Cardiac septum (tissue), 1 donor: ENCODE data around the gene IL1F10. TPM values are rescaled to one million over a fixed set of nuclear protein-coding genes. Genes with fewer than 3 reads are reported as not detected.
"Not testable (repeated sequence)": the region's sequence is repeated elsewhere in the genome, so short reads cannot be mapped to it uniquely, and the experiment has no call there.

Experiments used
- DNase-seq: peaks from one replicate; pipeline ENCODE4 v3.0.0-alpha.2; 2020; ENCODE audit warnings: low spot score
- intact Hi-C: fragments of 100-400 bp; cut with DNase I; formaldehyde crosslinking; loops from one replicate; pipeline ENCODE4 v1.14.0; 2022
- total RNA-seq: library from RNA; stranded (reverse); fragmentation: NEBNext Ultra II Directional; extraction: Animal tissue kit (Norgen Biotek cat#: 25700); gene quantifications from one replicate; pipeline ENCODE4 v1.2.1, GENCODE V29; 2021
- donor health status: DM: no; HTN: no; CAD: no.

The IL1F10 gene
- total RNA-seq, 1 donor from 2014 or later: not detected

DNA sequence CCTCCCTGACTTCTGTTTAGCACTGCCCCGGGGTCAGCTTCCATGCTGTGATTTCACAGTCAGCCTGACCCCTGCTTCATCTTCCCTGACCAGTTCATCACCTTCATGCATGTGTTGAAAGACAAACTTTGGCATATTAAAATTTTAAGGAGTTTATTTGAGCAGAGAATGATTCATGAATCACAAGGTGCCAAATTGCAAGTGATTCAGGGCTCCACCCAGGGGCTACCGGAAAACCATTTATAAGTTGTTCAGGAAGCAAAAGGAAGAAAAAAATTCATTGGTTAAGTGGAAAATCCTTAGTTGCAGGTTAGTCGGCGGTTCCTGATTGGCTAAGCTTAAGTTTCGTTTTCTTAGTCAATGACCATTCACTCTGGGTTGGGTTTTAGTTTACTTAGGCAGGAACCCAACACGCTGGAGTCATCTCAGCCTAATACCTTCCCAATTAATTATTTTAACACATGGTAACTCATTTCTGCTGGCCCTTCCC, 10.6 kb downstream of the IL1F10 start:
- DNase-seq: no peak
- intact Hi-C loops: no loop called here

DNA sequence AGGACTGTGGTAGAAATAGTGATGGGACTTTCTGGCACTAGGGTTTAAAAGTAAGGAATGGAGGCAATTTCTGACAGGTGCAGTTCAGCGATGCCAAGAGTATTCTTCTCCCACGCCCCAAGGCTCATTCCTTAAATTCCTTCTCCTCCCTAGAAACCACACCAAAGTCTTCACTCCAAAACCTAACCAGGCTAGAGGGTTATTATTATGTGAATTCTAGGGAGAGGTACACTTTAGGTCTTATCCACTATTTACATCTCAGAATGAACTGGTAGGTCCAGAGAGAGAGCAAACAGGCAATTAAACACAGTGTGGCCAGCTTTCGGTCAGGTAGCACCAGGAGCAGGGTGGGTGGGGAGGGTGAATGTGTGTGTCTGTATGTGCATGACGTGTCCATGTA, 11.4 kb downstream of the IL1F10 start:
- intact Hi-C loops: no loop called here
- DNase-seq: no peak

DNA sequence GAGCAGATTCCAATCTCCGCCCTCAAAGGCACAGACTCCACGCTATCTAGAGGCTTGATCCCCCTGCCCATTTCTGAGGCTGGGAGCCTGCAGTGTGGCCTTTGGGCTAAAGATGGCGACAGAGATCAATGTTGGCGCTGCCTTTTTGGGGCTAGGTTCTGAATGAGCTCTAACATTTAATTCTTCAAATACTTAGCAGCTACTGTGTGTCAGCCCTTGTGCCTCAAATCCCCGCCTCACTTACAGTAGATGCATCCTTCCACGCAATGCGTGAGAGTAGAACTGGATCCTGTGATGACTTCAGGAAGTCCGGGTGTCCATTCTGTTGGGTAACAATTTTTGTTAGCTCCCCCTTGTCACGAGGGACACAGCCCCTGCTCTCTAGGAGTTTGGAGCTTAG, 12.4 kb downstream of the IL1F10 start:
- DNase-seq: no peak
- intact Hi-C loops: no loop called here

DNA sequence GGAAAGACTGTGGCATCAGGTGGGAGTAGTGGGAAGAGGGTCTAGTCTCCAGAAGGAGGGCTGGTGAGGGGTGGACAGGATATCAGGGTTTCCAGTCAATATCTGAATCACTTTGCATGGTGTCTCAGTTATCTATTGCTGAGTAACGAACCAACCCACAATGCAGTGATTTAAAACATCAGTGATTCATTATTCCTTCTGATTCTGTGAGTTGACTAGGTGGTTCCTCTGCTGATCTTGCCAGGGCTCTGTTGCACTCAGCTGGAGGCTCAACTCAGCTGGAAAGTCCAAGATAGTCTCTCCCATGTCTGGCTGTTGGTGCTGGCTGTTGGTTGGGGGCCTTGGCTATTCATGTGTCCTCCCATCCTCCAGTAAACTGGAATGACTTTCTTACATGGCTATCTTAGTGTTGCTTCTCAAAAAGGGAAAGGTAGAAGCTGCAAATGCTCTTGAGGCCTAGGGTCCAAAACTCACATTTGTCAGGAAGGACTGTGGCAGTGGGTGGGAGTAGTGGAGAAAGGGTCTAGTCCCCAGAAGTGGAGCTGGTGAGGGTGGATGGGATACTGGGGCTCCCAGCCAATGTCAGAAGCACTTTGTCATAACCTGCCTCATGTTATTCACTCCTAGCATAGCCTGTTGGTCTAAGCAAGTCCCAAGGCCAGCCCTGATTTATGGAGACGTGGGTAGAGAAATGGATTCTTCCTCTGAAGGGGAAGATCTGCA, 13.9 kb downstream of the IL1F10 start:
- DNase-seq: no peak
- intact Hi-C loops: loop anchor here (2.0 kb wide), 1 partner anchor 121 kb away; no protein-coding TSS in a partner anchor

DNA sequence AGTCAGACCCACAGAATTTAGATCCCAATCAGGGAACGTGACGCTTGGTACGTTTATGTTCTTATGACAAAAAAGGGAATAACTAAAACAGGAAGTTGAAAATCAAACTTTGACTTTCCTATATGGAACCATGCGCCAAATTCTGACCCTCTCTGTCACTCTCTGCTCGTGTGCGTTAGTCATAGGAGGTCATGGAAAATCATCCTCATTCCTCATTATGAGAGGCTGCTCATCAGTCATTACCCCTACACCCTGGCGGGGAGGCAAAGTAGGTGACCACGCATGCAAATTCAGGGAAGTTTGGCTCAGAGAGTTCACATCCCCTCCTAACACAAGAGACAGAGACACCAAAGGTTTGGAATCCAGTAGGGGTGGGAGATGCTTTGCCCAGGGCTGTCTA, 15.5 kb downstream of the IL1F10 start:
- intact Hi-C loops: loop anchor here (2.0 kb wide), 1 partner anchor 120 kb away; no protein-coding TSS in a partner anchor

DNA sequence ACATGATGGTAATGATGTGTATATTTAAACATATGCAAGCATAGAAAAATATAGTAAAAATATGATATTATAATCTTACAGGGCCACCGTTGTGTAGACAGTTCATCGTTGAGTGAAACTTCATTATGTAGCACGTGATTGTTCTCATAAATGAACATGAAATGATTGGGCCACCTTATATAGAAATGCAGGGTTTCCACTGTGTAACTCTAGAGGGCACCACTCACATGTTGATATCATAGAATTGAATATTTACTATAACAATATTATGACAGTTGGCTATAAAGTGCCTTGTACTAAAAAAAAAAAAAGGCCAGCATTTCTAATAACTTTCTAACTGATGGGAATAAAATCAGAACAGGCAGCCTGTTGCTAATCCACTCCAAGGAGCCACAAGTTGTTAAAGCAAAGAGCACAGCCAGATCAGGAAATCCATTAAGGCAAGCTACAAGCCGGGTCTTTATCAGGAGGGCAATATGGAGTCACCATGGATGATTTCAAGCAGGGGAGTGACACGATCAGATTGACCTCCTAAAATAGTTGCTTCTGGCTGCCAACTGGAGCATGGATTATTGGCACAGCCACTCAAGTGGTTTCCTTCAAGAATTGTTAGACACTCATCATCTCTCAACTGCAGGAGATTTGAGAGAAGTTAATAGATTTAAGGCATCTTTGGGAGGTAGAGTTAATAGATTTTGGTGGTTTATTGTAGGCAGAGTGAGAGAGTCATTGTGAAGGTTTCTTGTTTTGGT, 16.7 kb downstream of the IL1F10 start:
- no peak for DNase-seq
- intact Hi-C loops: no loop called here

More for the DNA sequence above, 15.5 kb downstream of the IL1F10 start:
- no peak for DNase-seq

DNA sequence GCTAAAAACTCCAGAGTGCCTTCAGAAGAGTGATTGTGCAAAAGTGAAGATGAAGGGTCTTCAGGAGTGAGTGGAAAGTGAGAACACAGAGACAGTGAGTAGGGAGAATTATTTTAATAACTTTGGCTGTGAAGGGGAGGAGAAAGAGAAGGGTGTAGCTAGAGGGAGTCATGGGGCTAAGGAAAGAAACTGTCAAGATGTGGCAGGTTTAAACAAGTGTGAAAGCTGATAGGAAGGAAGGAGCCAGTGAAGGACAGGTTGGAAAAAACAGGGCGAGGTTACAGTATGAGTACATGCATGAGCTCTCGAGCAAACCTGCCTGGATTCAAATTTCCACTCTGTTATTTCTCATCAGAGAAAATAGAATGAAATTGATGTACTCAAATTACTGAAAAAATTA, 17.8 kb downstream of the IL1F10 start:
- intact Hi-C loops: no loop called here
- DNase-seq: no peak

DNA sequence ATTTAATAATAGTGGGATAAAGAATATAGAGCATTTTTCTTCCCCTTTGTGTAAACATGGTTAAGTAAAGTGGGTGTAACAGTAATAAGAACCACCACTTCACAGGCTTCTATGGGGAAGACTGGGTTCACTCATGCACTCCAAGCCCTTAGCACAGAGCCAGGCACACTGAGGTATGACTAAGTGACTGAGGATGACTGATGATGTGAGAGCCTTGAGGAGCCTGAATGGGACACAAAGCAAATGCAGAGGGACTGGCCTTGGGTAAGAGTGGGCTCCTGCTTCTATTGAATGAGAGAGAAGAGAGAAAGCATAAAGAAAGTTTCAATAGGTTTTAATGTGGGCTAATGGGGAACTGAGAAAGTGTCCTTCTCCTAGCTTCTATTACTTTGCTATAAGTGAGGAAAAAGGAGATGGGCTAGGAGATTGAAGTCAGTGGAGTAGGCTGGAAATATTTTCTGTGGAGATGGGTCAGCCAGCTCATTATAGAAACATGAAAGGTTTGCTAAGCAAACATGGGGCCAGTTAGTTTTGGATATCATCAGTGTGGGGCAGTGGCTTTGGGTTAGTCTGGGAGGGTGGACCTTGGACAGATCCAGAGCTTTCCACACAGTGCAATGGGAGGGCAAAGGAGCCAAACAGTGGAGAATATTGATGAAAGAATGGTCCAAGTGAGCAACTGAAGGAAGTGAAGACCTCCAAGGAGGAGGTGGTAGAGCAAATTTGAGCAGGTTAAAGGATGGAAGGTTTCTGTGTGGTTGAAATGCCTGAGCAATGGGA, 20.6 kb downstream of the IL1F10 start:
- intact Hi-C loops: no loop called here
- DNase-seq: no peak

DNA sequence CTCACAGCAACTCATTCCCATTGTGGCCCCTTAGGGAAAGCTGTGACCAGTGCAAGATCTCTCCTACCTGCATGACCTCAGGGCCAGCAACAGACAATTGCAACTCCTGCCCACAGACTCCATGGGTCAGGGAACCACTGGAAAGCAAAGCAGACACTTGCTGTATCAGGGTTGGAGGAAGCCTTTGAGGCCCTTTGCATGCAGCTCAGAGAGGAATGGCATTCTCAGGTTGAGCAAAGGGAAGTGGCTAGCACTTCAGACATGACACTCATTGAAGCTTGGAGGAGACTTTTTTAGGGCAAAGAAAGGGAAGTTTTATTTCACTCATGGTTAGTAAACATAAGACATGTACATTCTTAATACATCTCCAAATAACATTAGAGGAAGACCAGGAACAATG, 22.1 kb downstream of the IL1F10 start:
- intact Hi-C loops: no loop called here
- DNase-seq: no peak

DNA sequence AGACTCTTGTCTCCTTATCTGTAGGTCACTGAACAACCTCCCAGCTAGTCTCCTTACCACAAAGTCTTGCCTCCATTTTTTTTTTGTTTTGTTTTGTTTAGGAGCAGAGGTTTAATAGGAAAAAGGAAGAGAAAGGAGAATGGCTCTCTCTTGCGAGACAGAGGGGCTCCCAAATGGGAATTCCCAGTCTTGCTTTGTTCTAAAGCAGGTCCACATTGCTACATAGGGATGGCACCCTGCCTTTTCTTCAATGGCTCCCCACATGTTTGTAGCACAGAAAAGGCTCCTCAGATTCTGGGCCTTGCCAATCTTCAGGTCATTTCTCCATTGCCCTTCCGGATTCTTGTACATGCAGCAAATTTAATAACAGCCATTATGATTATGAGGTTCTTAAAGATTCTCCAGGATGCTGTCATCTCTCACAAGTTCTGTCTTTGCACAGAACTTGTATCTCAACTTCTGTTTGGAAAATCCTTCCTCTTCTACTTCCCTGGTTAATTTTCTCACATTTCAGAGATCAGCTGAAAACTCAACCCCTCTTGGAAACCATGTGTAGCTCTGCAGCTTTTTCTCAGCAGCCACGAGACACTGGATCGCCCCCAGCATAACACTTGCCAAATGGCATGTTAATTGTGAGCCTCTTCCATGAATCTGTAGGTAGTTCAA, 23.6 kb downstream of the IL1F10 start:
- DNase-seq: no peak
- intact Hi-C loops: no loop called here

DNA sequence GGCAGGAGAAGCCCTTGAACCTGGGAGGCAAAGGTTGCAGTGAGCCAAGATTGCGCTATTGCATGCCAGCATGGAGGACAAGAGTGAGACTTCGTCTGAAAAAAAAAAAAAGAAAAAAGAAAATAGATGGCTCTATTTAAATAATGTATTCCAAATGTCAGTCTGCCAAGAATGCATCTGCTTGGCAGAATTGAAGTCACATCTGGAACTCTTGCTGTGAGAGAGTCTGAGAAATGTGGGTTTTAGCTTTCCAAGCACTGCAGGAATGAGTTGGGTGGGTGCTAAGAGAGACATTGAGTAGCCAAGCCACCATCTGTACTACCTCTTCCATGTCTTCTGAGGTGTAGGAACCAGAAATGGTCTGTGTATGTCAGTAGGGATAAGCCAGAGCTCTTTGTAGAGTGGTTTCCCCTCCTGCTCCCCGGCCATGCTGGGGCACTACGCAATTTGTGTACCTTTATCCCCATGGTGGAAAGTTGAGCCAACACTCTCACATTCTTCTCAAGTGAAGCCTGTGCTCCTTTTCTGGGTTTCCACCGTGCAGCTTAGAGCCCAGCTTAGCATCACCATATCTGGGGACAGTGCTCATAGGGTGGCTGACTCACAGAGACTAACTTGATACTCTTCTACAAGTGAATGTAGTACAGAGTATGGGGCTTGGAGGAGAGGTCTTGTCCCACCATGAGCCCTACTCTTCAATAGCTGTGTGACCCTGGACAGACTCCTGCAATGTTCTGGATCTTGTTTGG, 25.3 kb downstream of the IL1F10 start:
- no peak for DNase-seq

DNA sequence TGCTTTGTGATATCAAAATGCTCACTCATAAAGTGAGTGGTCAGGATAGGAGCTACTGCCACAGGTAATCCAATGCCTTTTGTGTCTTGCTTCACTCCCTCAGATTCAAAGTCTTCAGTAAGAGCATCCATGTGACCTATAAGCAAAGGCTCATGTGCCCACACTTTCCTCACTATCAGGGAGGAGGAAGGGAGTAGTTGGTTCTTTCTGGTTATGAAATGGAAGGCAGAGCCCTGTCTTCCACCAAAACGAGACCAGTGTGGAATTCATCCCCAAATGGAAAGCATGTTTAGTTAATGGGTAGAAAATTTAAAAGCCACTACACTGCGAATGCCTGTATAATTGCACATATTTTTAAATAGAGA, 25.8 kb downstream of the IL1F10 start:
- intact Hi-C loops: no loop called here

More for the DNA sequence above, 25.3 kb downstream of the IL1F10 start:
- intact Hi-C loops: no loop called here

DNA sequence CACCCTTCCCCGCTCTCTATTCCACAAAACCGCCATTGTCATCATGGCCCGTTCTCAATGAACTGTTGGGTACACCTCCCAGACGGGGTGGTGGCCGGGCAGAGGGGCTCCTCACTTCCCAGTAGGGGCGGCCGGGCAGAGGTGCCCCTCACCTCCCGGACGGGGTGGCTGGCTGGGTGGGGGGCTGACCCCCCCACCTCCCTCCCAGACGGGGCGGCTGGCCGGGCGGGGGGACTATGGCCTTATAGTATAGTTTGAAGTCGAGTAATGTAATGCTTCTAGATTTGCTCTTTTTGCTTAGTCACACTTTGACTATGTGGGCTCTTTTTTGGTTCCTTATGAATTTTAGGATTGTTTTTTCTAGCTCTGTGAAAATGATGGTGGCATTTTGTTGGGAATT, 28.5 kb downstream of the IL1F10 start:
- DNase-seq: not testable (repeated sequence)

More for the DNA sequence above, 25.8 kb downstream of the IL1F10 start:
- no peak for DNase-seq

DNA sequence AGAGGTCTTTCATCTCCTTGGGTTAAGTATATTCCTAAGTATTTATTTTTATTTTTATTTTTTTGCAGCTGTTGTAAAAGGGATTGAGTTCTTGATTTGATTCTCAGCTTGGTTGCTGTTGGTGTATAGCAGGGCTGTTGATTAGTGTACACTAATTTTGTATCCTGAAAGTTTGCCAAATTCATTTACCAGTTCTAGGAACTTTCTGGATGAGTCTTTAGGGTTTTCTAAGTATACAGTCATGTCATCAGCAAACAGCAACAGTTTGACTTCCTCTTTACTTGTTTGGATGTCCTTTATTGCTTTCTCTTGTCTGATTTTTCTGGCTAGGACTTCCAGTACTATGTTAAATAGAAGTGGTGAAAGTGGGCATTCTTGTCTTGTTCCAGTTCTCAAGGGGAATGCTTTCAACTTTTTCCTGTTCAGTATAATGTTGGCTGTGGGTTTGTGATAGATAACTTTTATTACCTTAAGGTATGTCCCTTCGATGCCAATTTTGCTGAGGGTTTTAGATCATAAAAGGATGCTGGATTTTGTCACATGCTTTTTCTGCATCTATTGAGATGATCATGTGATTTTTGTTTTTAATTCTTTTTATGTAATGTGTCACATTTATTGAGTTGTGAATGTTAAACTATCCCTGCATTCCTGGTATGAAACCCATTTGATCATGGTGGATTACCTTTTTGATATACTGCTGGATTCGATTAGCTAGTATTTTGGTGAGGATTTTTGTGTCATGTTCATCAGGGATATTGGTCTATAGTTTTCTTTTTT, 29.3 kb downstream of the IL1F10 start:
- DNase-seq, intact Hi-C loops: not testable (repeated sequence)

More for the DNA sequence above, 28.5 kb downstream of the IL1F10 start:
- intact Hi-C loops: not testable (repeated sequence)

DNA sequence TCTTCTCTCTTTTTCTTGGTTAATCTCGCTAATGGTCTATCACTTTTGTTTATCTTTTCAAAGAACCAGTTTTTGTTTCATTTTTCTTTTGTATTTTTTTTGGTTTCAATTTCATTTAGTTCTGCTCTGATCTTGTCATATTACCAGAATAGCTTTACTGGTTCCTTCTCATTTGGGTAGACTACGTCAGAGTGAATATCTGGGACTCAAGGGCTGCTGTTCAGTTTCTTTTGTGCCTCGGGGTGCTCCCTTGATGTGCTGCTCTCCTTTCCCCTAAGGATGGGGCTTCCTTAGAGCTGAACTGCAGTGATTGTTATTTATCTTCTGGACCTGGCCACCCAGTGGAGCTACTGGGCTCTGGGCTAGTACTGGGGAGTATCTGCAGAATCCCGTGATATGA, 30.3 kb downstream of the IL1F10 start:
- intact Hi-C loops: no loop called here
- no peak for DNase-seq

DNA sequence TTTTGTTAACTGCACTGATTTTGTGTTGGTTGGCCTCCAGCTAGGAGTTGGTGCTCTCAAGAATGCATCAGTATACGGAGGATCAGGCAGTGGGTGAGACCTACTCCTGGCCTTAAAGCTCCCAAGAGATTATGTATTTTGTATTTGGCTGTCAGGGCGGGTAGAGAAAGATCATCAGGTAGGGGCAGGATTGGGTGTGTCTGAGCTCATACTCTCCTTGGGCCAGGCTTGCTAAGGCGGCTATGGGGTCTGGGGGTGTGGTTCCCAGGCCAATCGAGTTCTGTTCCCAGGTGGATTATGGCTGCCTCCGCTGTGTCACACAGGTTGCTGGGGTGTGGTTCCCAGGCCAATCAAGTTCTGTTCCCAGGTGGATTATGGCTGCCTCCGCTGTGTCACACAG, 30.8 kb downstream of the IL1F10 start:
- intact Hi-C loops: no loop called here
- no peak for DNase-seq

DNA sequence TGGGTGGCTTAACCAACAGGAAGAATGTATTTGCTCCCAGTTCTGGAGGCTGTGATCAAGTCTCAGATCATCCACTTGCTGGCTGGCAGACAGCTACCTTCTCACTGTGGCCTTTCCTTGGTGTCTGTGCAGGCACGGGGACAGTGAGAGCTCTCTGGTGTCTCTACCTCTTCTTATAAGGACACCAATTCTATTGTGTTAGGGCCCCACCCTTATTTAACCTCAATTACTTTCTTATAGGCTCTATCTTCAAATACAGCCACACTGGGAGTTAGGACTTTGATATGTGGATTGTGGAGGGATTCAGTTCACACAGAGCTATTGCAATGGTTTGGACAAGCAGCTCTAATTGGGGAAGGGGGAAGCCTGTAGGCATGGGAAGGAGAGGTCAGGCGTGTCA, 34.4 kb downstream of the IL1F10 start:
- intact Hi-C loops: no loop called here
- no peak for DNase-seq

DNA sequence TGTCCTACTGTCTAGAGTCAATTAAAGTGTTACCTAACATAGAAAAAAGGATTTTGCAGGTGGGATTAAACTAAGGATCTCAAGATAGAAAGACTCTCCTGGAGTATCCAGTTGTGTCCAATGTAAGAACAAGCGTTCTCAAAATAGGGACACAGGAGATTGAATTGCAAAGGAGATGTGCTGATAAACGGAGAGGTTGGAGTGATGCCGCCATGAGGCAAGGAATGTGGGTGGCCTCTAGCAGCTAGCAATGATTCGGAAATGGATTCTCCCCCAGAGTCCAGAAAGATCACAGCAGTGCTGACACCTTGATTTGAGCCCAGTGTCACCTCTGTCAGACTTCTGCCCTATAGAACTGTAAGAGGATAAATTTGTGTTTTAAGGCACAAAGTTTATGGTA, 35.5 kb downstream of the IL1F10 start:
- intact Hi-C loops: no loop called here

More for the DNA sequence above, 35.5 kb downstream of the IL1F10 start:
- no peak for DNase-seq
